Esophagus muscularis mucosa (tissue), 4 donors: Measurements from ENCODE around the gene BAAT.

Experiments
- CTCF ChIP-seq, 3 experiments: fragments of 200-600 bp in 2 of 3; fragments of 450-650 bp in 1 of 3; sonication (generic) in 2 of 3; IDR thresholded peaks; one replicate each; pipeline ENCODE4 v1.5.1; 2017 to 2019; ENCODE audit warnings: antibody characterized with exemption in 3 of 3, mild to moderate bottlenecking in 2 of 3, moderate library complexity in 1 of 3
- EP300 ChIP-seq: sonication (generic); formaldehyde crosslinking; IDR thresholded peaks from one replicate; pipeline ENCODE4 v1.6.1; 2017; ENCODE audit warnings: antibody characterized with exemption
- POLR2A ChIP-seq: fragments of 450-650 bp; IDR thresholded peaks from one replicate; pipeline ENCODE4 v1.6.1; 2017; ENCODE audit warnings: antibody characterized with exemption, moderate library complexity, mild to moderate bottlenecking, low read depth
- POLR2AphosphoS5 ChIP-seq, 2 donors: sonication (generic); formaldehyde crosslinking; IDR thresholded peaks; one replicate each; pipeline ENCODE4 v1.6.1; 2017; ENCODE audit warnings: antibody characterized with exemption in 2 of 2

- TF ChIP-seq POLR2AphosphoS5 (IDR thresholded peaks at IDR 0.05) (no peak), CTCF (IDR thresholded peaks at IDR 0.05) (no peak), EP300 (no peak), POLR2A (no peak)
Observed at GRCh38 chr9:101350285-101350684, 34.5 kb downstream of the BAAT start.
